H54 (cell line): ENCODE results near the gene FFAR3.
"Not testable (repeated sequence)": the region's sequence is repeated elsewhere in the genome, so short reads cannot be mapped to it uniquely, and the experiment has no call there.

Experiments used
- DNase-seq: peaks from one replicate; pipeline ENCODE4 v3.0.0; 2011; ENCODE audit warnings: low spot score, mixed read lengths; ENCODE audit not compliant: insufficient read length
- FAIRE-seq: peaks from 3 replicates; lab custom pipeline; 2011; peaks lifted over from hg19 to GRCh38; lab: Jason Lieb, UNC
- POLR2A ChIP-seq: IDR thresholded peaks from 2 replicates; pipeline ENCODE4 v1.6.1; 2011; ENCODE audit warnings: low read depth, mild to moderate bottlenecking, low read length

The FFAR3 gene

GRCh38 chr19:35349614-35350521, 8.4 kb upstream of the FFAR3 start:
- FAIRE-seq, result no peak
- no peak for DNase-seq
- no peak for TF ChIP-seq POLR2A

GRCh38 chr19:35350591-35350990, 7.7 kb upstream of the FFAR3 start:
- no peak for DNase-seq
- FAIRE-seq, result no peak
- TF ChIP-seq POLR2A, result no peak

GRCh38 chr19:35351411-35352176, 6.7 kb upstream of the FFAR3 start:
- no peak for FAIRE-seq
- no peak for TF ChIP-seq POLR2A
- no peak for DNase-seq

GRCh38 chr19:35352177-35352447, 6.1 kb upstream of the FFAR3 start:
- FAIRE-seq (no peak), DNase-seq (no peak)
- no peak for TF ChIP-seq POLR2A

- TF ChIP-seq POLR2A, result no peak
- DNase-seq, result peak; percentile 94
- peak; percentile 86 for FAIRE-seq
These were observed 5.6 kb upstream of the FFAR3 start for GRCh38 chr19:35352448-35353304.

- no peak for TF ChIP-seq POLR2A
- no peak for DNase-seq
These were observed 4.6 kb upstream of the FFAR3 start for GRCh38 chr19:35353635-35354034.

GRCh38 chr19:35354898-35355297, 3.4 kb upstream of the FFAR3 start:
- FAIRE-seq, result no peak
- no peak for DNase-seq
- TF ChIP-seq POLR2A, result no peak

More at GRCh38 chr19:35353635-35354034, 4.6 kb upstream of the FFAR3 start:
- no peak for FAIRE-seq

GRCh38 chr19:35355791-35356460, 2.3 kb upstream of the FFAR3 start:
- FAIRE-seq, result no peak
- TF ChIP-seq POLR2A, result no peak
- no peak for DNase-seq

GRCh38 chr19:35358834-35359233, 574 bp downstream of the FFAR3 start:
- DNase-seq, FAIRE-seq: not testable (repeated sequence)

- not testable (repeated sequence) for FAIRE-seq, DNase-seq
These were observed 1.1 kb downstream of the FFAR3 start for GRCh38 chr19:35359395-35359794.

- not testable (repeated sequence) for FAIRE-seq, DNase-seq
These were observed 1.8 kb downstream of the FFAR3 start for GRCh38 chr19:35360081-35360480.

GRCh38 chr19:35360880-35361420, 2.7 kb downstream of the FFAR3 start:
- TF ChIP-seq POLR2A, result no peak
- DNase-seq (no peak), FAIRE-seq (no peak)
